HG03571 (cell line): ENCODE results near the gene RPLP2.

Experiments used
- ATAC-seq: cut with Tn5 transposase; IDR thresholded peaks from one replicate; pipeline ENCODE4 v1.9.1; 2021; ENCODE audit not compliant: unreplicated experiment

Gene RPLP2

DNA sequence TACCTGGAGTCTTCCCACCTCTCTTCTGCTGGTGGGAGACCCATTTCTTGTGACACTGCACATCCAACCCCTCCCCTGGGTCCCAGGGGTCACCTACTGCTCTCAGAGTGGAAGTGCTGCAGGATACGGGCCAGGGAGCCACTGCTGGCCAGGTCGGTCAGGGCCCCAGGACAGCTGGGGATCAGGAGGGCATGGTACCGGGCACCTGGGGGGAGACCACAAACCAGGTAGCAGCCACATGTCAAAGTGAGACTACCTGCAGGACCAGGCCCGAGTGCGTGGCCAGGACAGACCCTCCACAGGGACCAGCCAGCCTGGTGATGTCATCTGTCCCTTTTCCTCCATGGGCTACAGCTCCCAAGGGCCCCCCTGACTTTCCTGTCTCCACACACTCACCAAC, 36.3 kb upstream of the RPLP2 start:
- ATAC-seq = no peak

GRCh38 chr11:773830-774229, 35.9 kb upstream of the RPLP2 start:
- ATAC-seq = no peak

DNA sequence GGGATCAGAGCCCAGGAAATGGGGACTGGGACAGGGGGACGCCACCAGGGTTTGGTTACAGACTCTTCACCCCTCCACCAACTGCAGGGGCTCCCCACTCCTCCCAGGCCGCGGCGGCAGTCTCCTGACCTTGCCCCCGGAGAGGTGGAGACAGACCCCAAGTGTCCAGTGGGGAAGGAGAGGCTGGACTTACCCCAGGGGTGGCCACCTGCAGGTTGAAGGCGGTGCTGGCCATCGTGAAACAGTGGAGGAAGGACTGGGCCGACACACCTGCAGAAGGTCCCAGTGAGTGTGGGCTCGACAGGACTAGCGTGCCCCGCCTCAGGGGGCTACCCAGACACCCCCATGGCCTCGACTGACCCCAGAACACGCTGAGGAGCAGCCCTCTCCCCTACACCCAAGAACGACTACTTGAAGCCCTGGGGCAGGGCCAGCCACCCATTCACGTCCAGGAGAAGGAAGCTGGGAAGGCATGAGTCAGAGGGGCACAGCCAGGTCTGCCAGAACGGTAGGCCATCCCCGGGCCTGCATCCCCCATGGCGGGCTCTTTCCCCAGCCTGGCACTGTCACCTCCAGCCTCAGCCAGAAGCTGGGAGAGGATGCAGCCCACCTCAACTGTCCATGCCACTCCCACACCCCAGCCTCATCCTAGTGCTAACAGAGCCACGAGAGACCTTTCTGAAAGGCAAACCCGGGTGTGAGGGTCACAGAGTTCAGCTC, 34.7 kb upstream of the RPLP2 start:
- no peak for ATAC-seq

DNA sequence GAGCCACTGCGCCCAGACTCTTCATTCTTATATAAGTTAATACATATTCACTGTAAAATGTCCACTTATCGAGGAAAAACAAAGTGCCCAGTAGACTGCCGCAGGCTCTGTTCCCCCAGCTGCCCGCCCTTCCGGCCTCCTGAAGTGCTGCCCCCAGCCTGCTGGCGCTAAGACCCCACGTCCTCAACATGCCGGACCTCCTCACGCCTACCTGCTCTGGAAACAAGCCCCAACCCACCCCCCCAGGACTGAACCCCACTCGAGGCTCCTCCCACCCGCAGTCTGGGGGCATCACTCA, 33.6 kb upstream of the RPLP2 start:
- ATAC-seq = no peak

DNA sequence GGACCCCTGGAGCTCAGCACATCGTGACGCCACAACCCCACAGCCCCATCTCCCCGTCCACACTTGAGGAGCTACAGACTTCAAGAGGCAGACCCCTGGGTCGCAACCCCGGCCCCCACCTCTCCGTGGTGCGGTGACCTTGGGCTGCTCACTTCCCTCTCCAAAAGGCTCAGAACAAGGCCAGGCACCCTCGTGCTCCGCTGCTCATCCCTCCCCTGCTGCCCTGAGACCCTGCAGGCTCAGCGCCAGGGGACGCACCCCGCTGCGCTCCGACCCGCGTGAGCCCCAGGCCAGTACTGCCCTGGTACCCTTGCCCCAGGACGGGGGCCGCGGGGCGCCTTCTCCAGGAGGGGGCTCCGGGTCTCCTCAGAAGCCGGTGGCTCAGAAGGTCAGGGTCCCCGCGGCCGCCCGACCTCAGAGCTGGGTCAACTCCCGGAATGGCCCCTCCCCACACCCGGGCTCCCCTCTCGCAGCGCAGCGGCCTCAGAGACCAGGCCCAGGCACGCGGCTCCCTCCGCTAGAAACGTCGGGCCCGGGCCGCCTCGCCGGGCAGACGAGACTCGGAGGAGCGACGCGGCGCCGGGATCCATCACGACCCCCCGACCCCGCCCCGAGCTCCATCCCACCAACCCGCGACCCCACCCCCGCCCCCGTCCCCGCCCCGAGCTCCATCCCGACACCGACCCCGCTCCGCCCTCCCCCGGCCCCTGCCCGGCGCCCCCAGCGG, 33.0 kb upstream of the RPLP2 start:
- ATAC-seq = peak; percentile 20

DNA sequence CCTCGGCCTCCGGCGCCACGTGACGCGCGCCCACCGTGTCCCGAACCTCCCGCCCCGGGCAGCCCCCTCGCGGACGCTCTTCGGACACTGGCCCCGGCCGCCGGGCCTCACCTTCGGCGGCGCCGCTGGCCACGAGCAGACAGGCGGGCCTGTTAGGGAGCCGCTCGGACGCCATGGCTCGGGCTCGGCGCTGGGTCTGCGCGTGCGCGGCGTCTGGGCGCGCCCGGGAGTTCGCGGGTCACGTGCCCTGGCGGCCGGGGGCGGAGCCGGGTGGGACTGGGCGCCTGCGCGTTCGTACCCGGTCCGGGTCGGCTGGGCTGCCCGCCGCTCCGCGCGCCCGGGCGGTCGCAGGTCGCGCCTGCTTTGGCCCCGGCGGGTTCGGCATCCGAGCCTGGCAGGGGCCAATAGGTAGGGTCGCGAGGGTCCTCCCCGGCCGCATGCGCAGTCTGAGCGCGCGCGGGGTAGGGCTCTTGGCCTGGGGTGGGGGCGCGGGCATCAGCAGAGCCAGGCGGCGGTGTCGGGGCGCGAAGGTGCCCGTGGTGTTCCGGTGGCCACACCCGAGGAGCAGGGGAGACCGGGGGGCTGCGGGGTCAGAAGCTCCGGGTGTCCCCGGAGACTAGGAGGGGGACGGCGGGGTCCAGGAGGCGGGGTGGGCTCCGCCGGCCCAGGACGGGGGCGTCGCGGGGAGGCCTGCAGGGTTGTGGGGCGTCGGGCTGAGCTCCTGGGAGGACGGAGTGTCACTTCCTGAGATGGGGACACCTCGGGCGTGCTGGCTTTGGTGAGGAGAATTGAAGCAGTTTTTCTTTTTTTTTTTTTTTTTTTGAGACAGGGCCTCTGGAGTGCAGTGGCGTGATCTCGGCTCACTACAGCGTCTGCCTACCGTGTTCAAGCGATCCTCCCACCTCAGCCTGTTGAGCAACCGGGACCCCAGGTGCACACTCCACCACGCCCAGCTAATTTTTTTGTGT, 32.2 kb upstream of the RPLP2 start, which contains the start of gene GATD1:
Gene GATD1 (minus strand): TSS at position 200 of the 968 bp plus-strand sequence. CDS start 25 bp downstream, at position 175.
- ATAC-seq = peak; percentile 60

DNA sequence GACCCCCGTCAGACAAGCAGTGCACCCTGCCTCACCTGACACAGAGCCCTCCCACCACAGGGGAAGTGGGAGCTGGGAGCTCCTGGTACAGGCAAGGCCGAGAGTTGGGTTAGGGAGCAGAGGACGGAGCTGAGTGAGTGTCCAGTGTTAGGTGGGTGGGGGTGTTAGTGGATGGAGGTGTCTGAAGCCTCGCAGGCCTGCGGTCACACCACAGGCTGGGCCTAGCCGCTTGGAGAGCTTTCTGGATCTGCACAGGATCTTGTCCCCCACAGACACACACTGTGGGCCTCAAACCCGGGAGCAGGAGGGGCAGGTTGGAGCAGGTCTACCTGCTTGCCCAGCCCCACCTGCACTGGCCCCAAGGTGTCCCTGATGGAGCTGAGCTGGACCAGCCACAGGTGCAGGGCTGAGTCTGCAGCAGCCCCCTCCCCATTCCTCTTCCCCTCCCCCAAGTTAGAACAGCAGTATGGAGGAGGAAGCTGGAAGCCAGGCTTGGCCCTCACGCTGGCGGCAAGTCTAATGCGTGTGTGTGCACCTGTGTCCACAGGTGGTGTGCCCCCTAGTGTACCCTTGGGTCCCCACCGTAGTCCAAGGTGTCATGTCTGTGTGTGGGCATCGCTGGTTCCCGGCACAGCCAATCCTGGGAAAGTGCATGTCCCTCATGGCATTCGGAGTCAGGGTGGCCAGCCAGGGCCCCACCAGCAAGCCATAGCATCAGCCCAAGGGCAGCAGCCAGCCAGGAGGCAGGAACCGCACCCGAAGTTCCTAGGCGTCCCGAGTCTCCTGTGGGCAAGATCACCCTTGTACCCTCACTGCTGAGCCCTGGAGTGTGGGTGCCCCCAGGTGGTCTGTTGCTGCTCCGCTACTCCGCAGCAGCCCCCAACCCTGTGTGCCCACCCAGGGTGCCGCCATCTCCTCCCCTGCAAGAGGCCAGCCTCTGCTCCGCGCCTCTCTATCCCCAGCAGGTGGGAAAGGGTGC, 30.5 kb upstream of the RPLP2 start:
- no peak for ATAC-seq

GRCh38 chr11:779955-780532, 29.7 kb upstream of the RPLP2 start:
- no peak for ATAC-seq

GRCh38 chr11:782264-783174, 27.2 kb upstream of the RPLP2 start:
- no peak for ATAC-seq

DNA sequence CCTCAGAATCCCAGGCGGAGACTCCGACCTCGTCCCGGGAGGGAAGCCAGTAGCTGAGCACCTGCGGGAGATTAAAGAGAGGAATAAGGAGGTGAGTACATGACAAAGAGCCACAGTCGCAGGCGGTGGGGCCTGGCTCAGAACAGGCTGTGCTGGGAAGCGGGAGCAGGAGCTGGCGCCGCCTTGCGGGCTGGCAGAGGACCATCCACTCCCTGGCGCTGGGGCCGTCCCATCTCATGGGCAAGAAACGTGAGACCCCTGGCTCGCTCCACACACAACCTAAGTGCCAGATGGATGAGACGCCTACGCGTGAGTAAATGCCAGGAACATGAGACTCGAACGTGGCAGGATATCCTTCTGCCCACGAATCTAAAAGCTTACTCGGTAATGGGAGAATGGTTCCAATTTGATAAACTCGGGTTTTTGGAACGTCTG, 26.2 kb upstream of the RPLP2 start:
- ATAC-seq = no peak

- ATAC-seq = no peak
Measured at GRCh38 chr11:786235-787083, 23.3 kb upstream of the RPLP2 start.

DNA sequence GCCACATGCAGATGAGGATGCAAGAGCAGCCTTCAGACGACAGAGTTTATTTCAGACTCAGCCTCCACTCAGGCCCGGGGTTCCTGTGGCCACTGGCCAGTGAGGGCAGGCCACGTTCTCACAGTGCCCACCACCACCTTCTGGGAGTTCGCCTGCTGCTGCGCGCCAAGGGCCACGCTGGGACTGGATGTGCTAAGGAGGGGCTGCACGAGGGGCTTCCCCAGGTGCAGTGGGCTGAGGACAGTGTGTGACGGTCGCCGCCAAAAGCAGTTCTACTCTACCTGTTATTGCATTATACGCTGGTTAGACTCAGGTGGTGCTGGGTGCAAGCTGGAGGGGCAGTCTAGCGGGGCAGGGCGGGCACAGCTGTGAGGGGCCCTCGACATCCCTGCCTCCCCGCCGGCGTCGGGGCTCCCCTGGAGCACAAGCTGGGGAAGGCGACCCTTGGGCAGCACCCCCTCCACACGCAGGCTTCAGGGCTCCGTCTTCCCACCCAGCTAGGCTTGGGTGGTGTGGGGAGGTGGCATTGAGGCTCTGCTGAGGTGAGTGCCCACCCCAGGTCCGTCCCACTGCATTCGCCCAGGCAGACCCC, 22.6 kb upstream of the RPLP2 start:
- ATAC-seq = no peak

GRCh38 chr11:788009-788640, 21.6 kb upstream of the RPLP2 start:
- no peak for ATAC-seq

DNA sequence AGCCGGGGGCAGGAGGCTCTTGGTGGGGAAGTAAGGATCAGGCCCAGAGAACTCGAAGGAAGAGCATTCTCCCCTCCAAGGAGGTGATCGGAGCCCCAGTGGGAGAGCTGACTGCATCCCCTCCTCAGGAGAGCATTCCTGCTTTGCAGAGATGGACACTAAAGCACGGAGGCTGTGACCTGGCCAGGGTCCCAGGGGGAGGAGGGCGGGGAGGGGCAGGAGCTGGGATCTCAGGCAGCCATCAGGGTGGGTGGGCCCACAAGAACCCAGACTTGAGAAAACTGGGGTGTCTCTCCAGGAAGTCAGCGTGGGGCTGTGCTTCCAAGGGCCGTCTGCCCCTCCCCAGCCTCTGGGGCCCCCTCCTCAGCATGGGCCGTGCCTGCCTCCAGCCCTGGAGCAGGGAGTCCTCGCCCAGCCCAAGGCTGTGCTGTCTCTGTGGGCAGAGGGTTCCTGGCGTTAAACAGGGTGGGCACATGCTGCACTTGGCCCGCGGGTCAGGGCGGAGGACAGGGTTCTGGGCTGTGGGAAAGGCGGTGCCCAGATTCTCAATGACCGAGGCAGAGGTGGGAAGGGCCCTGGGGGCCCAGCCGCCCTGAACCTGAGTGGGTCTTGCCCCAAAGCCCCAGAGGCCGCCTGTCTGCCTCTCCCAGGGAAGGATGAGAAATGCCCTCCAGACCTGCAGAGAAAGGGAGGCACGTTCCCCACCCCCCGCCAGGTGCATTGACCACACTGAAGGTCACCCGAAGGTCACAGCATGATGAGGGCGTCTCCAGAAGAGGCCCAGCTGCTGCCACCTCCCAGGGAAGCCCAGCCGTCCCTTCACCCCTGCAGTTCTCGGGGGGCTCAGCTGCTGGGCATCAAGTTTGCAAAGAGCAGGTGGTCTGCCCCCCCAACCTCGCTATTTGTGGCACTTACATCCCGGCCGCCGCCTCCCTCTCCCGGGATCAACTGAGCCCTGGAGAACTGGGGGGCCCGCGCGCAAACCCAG, 20.5 kb upstream of the RPLP2 start:
- ATAC-seq = no peak

DNA sequence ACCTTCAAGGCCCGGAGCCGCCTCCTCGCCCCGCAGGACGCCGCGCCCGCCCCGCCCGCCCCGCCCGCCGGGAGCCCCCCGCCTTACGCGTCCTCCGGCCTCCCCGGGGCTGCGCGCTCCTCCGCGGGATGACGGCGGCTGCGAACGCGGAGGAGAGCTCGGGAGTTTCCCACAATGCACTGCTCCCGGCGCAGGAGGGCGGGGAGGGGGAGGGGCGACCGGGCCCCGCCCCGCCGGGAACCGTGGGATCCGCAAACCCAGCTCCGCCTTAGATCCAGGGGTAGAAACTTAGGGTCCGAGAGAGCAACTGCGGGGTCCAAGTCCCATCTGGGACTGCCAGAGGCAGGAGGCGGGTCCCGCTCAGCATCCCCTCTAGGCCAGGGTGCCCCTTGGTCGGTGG, 19.8 kb upstream of the RPLP2 start, which contains the start of gene CEND1:
Gene CEND1 (minus strand): TSS at position 148 of the 400 bp plus-strand sequence. CDS start 1,514 bp downstream, outside the sequence.
- no peak for ATAC-seq
